Stimulated activated naive CD4-positive, alpha-beta T cell (primary cell): ENCODE measurements around the gene PPP6R1.

Experiments used
- DNase-seq, 6 experiments: peaks; one replicate each; lab custom pipeline; 2025; lab: John Stamatoyannopoulos, UW

The PPP6R1 gene

DNA sequence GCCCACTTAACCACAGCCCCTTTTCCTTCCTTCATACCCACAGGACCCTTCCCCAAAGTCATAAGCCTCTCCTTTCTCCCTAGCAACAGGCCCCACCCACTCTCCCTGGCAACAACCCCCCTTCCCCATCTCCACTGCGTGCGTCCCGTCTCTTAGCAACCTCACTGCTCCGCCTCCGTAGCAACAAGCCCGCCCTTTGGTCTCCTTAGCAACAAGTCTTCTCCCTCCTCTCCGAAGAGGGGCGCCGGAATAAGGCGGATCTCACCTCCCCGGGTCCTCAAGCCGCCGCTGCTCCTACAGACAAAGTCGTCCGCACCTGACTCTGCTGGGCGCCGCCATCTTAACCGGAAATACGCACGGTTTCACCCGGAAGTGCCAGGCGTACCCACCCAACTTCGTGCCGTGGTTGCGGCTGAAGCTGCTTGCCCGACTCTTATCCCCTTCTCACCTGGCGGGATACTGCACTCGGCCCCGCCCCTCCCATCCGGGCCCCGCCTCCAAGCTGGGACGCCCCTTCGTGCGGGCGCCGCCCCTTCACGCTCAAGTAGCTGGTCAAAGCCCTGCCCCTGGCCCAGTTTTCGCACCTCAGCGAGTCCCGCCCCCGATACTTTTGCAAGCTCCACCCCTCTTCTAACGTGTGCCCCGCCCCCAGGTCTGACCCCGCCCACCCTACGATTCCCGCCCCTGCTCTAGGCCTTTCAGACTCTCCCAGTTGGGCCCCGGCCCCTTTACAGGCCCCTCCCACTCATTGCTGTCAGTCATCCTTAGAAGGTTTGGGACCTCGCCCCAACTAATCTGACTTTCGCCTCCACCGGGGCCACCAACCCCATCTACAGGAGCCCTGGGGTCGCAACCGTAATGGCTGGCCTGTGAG, 21.2 kb upstream of the PPP6R1 start, which contains the start of gene HSPBP1:
TSS of gene HSPBP1 (minus strand) at position 341 of the 874 bp plus-strand sequence. CDS start 502 bp downstream, outside the sequence.
- peak; percentile 90 to 96 (median 94) for DNase-seq

DNA sequence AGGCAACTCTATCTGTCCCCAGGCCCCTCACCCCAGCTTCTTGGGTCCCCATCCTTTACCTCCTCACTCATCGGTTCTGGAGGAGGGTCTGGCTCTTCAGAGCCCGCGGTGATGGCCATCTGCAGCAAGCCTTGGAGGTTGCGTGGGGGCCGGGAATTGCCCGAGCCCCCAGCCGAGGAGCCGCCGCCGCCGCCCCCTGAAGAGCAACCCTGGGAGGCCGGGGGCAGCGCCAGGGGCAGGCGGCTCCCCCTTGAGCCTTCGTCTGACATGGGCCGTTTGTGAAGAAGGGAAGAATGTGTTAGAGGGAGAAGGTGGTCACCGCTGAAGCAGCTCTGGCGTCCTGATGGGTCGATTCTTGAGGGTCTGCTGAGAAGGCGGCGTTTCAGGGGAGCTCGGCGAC, 20.5 kb upstream of the PPP6R1 start:
- DNase-seq: no peak

DNA sequence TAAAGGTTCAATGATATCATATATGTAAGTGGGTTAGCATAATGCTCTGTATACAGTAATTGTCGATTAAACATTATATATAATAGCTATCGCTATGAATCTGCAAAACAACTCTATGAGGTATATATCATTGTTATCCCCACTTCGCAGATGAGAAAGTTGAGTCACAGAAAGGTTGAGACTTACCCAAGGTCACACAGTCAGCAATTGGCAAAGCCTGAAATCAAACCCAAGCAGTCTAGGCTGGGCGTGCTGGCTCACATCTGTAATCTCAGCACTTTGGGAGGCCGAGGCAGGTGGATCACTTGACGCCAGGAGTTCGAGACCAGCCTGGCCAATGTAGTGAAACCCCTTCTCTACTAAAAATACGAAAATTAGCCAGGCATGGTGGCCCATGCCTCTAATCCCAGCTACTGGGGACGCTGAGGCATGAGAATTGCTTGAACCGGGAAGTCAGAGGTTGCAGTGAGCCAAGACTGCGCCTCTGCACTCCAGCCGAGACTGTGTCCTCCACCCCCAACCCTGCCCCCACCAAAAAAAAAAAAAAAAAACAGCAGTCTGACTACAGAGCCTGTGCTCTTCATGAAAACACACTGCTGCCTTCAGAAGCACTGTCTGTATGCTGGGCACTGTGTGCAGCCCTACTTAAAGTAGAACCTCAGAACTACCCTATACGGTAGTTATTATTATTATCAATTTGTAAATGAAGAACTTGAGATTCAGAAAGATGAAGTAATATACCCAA, 19.7 kb upstream of the PPP6R1 start:
- DNase-seq: no peak

DNA sequence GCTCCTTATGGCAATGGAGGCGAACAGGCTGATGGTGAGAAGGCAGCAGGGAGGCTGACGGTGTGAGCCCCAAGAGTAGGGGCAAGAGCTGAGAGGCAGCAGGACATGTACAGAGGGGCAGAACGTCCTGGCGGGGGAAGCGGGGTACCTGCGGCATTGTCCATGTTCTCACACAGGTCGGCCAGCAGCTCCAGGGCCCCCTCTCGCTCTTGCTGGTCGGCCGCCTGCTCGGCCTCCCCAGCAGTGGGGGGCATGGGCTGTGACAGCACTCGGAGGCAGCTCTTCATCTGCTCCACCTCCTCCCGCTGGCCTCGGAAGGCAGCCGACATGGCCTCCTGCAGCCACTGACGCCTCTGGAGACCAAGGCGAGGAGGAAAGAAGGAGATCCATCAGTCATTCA, 18.7 kb upstream of the PPP6R1 start:
- DNase-seq: no peak

DNA sequence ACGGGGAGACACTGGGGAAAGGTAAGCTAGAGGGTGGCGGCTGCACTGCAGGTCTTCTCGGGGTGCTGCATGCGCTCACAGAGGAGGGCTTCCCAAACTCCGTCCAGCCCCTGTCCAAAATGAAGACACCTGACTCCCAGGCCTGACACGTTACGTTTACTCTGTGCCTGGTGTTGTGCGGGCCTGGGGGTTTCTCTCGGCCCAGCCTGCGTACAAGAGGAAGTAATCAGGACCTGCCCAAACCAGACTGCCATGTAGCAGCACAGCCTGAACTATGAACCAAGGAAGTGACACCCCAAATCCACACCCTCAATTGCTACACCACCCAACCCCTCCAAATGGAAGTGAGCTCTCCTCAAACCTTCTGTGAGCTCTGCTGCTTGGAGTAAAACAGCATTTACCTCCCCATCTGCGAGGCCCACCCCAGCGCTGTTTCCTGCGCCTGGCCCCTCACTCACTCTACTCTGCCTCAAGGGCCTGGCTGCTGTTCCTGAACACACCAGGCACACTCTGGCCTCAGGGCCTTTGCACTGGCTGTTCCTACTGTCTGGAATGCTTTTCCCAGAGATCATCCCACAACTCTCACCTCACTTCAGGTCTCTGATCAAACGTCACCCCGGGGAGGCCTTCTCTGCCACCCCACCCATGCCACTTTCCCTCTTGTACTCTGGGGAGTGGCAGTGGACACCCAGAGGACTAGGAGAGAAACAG, 18.1 kb upstream of the PPP6R1 start:
- DNase-seq: no peak

DNA sequence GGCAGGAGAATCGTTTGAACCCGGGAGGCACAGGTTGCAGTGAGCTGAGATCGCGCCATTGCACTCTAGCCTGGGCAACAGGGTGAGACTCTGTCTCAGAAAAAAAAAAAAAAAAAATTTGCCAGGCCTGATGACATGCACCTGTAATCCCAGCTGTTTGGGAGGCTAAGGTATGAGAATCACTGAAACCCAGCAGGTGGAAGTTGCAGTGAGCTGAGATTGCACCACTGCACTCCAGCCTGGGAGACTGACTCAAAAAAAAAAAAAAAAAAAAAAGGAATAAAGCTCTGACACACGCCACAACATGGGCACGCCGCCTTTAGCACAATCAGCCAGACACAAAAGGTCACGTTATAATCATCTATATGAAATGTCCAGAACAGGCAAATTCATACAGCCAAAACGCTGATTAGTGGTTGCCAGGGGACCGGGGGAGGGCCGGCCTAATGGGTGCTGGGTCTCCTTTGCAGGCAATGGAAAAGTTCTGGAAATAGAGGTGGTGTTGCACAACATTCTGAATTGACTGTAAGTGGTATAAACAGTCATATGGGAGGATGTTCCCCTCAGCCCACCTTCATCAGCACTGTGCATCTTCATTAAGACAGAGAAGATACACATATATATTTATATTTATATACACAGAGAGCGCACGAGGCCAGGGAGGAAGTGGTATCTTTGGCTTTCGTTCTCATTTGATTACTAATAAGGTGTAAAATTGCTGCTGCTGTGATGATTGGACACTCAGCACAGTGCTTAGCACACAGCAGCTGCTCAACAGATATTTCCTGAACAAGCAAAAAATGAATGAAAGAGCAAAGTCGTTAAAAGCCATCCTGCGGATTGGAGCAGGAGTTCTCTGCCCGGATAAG, 17.3 kb upstream of the PPP6R1 start:
- no peak for DNase-seq

DNA sequence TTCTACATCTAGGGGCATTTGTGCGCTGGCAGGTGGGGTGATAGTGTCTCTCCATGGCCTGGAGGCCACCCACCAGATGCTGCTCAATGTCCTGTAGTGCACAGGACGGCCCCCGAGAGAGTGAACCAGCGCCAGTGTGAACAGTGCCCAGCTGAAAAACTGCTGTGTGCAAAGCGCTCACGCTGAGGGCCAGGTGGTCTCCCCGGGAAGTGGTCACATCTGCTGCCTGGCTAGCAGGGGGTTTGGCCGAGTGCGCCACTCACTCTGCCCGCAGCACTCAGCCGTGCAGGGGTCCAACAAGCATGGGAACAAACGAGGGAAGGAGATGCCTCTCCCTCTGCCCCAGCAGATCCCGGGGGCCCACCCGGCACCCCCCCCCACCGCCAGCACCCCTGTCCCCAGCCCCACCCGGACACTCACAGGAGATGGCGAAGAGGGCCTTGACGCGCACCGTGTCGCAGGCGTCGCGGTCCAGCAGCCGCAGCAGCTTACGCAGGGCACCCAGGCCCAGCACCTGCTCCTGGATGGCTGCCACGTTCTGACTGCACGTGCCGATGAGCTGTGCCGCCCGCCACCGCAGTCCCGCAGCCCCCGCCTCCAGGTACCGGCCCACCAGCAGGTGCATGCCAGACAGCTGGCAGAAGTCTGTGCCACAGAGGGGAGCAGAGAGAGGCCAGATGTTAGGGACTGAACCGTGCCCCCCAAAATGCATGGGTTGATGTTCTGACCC, 15.3 kb upstream of the PPP6R1 start:
- DNase-seq: no peak

DNA sequence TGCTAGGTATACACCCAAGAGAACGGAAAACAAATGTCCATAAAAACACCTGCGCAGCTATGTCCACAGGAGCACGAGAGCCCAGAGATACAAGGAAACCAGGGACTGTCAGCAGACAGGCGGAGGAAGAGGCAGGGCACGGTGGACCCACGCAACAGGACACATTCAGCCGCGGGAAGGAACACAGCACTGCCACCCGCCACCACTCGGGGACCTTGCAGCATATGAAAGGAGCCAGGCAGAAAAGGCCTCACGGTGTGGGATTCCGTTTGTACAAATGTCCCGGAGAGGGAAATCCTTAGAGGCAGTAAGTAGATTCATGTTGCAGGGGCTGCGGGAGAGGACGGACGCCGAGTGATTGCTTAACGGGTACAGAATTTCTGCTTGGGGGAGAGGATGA, 13.3 kb upstream of the PPP6R1 start:
- DNase-seq: no peak

DNA sequence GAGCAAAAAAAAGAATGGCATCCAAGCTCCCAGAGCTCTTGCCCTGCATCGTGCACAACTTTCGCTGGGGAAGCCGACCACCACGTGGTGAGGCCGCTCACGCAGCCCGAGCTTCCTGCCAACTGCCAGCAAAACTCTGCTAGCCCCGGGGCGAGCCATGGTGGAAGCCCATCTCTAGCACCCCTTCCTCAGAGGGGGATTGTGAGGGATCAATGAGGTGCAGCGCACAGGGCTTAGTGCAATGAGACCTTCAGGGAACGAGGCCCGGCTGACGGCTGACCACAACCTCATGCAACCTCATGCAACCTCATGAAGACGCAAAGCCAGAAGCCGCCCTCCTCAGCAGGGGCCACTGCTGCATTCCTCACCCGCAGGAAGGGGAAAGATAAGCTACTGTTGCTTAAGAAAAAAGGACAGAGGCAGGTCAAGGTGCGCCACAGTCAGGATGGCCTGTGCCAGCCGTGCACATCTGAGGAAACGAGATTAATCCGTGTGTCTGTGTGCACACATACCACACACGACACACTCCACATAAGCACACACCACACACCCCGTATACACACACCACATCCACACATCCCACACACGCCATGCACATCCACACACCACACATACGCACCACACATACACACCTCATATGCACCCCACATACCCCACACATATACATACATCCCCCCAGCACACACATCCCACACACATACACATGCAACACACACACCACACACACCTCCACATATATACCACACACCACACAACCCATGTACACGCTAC, 11.5 kb upstream of the PPP6R1 start:
- DNase-seq: no peak

DNA sequence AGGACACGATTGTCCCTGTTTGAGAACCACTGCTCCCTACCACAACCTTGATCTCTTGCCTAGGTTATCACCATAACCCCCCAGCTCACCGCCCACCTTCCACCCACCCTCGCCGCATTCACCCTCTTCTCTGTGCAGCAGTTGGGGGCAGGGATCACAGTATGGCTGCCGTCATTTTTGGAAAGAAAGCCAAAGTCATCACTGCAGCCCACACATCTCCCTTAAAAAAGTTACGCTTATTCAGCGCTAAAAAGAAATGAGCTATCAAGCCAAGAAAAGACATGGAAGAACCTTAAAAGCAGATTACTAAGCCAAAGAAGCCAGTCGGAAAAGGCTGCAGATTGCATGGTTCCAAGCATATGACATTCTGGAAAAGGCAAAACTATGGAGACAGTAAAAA, 10.5 kb upstream of the PPP6R1 start:
- DNase-seq: no peak

DNA sequence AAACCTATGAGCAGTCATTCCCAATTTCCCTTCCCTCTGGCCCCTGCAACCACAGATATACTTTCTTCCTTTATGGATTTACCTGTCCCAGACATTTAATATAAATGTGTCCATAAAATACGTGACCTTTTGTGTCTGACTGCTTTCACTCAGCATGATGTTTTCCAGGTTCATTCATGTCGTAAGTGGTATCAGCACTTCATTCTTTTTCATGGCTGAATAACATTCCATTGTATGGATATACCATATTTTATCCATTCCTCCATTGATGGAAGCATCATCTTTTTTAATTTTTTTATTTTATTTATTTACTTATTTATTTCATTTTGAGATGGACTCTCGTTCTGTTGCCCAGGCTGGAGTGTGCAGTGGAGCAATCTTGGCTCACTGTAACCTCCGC, 8.0 kb upstream of the PPP6R1 start:
- no peak for DNase-seq

DNA sequence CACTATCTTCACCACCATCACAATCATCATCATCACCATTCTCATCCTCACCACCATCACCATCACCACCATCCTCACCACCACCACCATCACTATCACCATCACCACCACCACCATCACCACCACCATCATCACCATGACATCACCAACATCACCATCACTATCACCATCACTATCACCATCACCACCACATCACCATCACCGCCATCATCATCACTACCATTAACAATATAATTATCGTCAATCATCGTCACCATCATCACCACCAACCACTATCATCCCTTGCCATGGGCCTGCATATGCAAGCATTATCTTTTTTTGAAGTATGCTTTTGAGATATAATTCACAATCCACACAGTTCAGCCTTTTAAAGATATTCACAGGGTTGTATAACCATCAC, 7.6 kb upstream of the PPP6R1 start:
- no peak for DNase-seq

DNA sequence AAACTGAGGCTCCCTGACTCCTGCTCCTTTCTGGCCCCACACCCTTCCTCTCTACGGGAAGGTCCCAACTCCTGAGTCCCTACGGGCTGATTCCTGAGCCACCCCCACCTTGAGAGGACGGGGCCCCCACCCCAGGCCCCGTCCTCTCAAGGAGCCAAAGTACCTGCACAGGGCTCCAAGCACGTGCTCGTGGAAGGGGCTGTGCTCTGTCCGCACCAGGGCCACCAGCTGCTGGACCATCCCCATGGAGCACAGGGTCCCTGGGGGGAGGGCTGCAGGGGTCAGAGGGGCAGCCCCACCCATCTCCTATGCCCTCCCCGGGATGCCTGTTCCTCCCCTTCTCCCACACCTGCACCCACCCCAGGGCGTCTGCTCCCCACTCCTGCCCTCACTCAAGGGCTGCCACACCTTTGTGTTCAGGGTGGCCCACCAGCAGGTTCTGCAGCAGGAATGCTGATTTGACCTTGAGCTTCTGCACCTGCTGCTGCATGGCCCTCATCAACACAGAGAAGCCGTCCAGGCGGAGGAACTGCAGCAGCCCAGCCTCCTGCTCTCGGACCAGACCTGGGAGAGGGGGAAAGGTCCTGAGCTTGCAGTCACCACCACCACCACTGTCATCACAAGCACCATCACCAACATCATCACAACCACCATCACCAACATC, 7.0 kb upstream of the PPP6R1 start:
- no peak for DNase-seq

DNA sequence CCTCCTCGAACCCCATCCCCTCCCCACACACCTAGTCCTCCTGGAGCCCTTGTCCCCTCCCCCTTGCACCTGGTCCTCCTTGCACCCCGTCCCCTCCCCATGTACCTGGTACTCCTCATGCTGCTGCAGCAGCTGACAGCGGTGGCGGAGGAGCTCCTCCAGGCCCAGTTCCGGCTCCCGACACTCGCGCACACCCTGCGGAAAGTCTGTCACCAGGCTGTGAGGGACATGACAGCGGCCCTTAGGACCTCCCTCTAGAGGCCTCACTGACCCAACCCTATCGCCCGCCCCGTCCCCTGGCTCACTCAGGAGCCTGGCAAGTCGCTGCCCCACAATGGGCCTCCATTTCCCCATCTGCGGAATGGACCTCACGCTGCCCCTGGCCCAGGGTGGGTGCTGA, 6.4 kb upstream of the PPP6R1 start:
- no peak for DNase-seq

DNA sequence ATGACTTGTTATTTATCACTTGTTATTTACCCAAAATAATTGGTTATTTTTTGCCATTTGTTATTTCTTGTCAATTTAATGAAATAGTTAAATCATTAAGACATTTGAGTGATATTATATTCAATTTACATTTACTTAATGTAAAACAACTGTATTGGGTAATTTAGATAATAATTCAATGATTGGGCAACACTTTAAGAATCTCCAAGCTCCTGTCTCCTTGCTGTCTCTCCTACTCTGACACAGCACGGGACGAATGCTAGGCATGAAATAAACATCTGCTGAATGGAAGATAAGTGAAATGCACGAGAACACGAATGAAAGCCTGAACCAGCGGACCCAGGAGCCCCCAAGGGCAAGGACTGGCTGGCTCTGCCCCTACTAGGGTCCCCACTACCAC, 5.7 kb upstream of the PPP6R1 start:
- no peak for DNase-seq

DNA sequence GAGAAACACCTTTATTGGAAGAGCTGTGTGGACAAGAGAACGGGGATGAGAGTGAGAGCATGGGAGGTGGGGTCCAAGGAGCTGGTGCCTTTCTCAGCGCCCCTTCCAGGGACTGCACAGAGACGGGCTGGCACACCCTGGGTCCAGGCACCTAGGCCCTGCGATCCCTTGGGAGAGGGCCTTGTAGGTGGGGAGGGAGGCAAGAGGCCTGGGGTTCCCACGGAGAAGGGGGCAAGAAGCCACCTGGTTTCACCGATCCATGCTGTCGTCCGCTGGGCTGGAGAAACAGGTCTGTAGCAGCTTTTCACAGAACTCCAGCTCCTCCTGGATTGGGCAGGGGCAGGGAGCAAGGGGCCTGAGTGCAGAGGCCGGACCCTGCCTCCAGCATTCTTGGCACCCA, 3.5 kb upstream of the PPP6R1 start:
- no peak for DNase-seq

DNA sequence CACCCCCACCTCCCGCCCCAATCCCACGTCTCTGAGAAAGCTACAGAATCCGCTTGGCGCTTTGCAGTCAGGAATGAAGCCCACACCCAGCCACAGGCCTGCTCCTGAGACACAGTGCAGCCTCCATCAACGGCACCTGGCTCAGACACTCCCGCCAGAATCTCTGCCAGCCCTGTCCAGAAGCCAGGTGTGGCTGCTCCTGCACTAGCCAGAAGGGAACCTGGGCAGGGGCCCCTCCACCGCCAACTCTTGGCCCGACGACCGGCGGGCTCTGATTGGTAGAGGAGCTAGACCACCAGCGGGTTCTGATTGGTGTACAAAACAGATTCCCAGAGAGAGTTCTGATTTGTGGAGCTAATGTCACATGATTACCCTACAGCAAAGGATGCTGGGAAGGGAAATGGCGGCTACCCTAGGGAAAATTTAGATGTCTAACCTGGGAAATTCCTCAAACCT, 2.9 kb upstream of the PPP6R1 start:
- no peak for DNase-seq

DNA sequence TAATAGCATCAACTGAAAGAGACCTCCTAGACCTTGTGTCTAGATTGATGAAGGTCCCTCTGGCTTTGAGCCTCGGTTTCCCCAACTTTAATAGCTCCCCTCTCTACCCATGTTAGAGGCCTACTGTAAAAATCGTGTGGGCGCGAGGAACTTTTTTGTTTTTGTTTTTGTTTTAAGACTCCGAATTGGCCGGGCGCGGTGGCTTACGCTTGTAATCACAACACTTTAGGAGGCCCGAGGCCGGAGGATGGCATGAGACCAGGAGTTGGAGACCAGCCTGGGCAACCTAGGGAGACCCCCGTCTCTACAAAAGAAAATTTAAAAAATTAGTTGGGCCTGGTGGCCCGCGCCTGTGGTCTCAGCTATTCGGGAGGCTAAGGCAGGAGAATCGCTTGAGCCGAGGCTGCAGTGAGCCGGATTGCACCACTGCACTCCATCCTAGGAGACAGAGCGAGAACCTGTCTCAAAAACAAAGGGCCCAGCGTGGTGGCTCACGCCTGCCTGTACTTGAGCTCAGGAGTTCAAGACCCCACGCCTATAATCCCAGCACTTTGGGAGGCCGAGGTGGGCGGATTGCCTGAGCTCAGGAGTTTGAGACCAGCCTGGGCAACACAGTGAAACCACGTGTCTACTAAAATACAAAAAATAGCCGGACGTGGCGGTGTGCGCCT, 858 bp upstream of the PPP6R1 start:
- DNase-seq: peak in 1 of 6 experiments; percentile 49

DNA sequence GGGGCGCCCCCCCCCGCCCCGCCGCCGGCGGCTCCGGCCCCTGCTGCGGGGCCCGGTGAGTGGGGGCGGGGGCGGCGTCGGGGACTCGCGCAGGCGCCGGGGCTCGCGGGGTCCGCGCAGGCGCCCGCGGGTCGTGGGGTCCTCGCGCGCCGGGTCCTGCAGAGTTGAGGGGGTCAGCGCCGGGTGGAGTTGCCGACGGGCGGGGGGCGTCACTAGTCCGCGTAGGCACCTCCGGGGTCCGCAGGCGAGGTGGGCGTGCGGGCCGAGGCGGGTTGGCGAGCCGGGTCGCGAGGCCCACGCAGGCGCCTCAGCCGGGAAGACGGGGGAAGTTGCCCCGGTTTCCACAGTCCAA, 365 bp downstream of the PPP6R1 start:
- DNase-seq: peak in 4 of 6 experiments; percentile 34 to 72 (median 61)
